Measurements from ENCODE around the gene ZC3H7B. TPM values are rescaled to one million over a fixed set of nuclear protein-coding genes. Genes with fewer than 3 reads are reported as not detected.

The ZC3H7B gene
- 12.4 and 13.5 TPM in 2 replicates for polyA plus RNA-seq (2011; rRNA removed)
- 21.0 and 26.9 TPM in 2 replicates for polyA plus RNA-seq (2012; cell fraction: cytosol; rRNA removed)
- polyA plus RNA-seq (2012; cell fraction: nucleus; rRNA removed), result 41.1 and 44.6 TPM in 2 replicates
- 22.8 to 23.5 TPM (median 23.5 TPM) in 3 replicates for polyA plus RNA-seq (2017; fragmentation: RNase III; extraction: RNeasy Plus Mini Kit Qiagen cat#74134 plus additional on column Dnase treatment)
- polyA minus RNA-seq (2011; rRNA and poly(A)+ RNA removed), result 10.5 and 12.2 TPM in 2 replicates

- Histone ChIP-seq H3K27ac (peak within 1 kb of the TSS; percentile 98), H3K4me2 (peak within 1 kb of the TSS; percentile 84), H3K4me3 (peak within 1 kb of the TSS; percentile 98), H3K4me1 (peaks cover 20% of the 10 kb centered on the region), H3K9me3 (no peaks in the 10 kb centered on the region)
- ATAC-seq (peak; percentile 98 to 99), FAIRE-seq (no peak), DNase-seq (ENCODE audit: low read depth in 1 of 2, low spot score in 1 of 2) (peak; percentile 69 to 92)
- ChIA-PET CTCF (interaction anchor here (0.6 to 2.3 kb wide), 12 partner anchors 9 to 155 kb away, joined by 3 to 7 read pairs (median 4); partner anchors contain the start of gene RANGAP1), POLR2A (interaction anchor here (1.1 to 1.6 kb wide), 4 partner anchors 13 to 350 kb away, joined by 4 to 11 read pairs (median 4); partner anchors contain the start of genes RANGAP1 and TEF)
- TF ChIP-seq JUN (IDR thresholded peaks at IDR 0.05) (peak in 1 of 2 experiments; percentile 38; a peak in 1 of 5 replicates), KDM1A (IDR thresholded peaks at IDR 0.05; ENCODE audit: low read depth) (no peak), MAX (IDR thresholded peaks at IDR 0.05) (peak; percentile 65), POLR2AphosphoS2 (conservative IDR thresholded peaks at IDR 0.05; ENCODE audit: low read length) (no peak), PHF8 (IDR thresholded peaks at IDR 0.05; ENCODE audit: borderline replicate concordance, low read depth) (peak; percentile 71; the same call in 1 of the 2 replicates), POLR2A (IDR thresholded peaks at IDR 0.05; ENCODE audit: low read length) (peak; percentile 54), ESRRA (IDR thresholded peaks at IDR 0.05; ENCODE audit: borderline replicate concordance, low read length) (no peak), ATOH8 (CRISPR knock-in tag; IDR thresholded peaks at IDR 0.05; ENCODE audit: low read depth) (no peak), FOSL2 (IDR thresholded peaks at IDR 0.05) (no peak), FOSL2 (CRISPR knock-in tag; IDR thresholded peaks at IDR 0.05) (no peak), HOXB13 (CRISPR knock-in tag; IDR thresholded peaks at IDR 0.05; ENCODE audit: low read depth) (no peak), CTCF (IDR thresholded peaks at IDR 0.05) (peak; percentile 32; the same call in 2 of the 3 replicates), EP300 (IDR thresholded peaks at IDR 0.05) (no peak), RAD21 (conservative IDR thresholded peaks at IDR 0.05 in 1 of 2, IDR thresholded peaks at IDR 0.05 in 1 of 2) (peak; percentile 39 to 54; a peak in 4 of 5 replicates), EHMT2 (IDR thresholded peaks at IDR 0.05; ENCODE audit: low read depth) (no peak), USF2 (IDR thresholded peaks at IDR 0.05) (no peak), GATA3 (IDR thresholded peaks at IDR 0.05; ENCODE audit: borderline replicate concordance) (no peak)
- 3% methylated on average over 41 of the region's 74 CpGs for whole genome bisulfite sequencing (ENCODE audit: missing lambda C conversion rate)
Observed at GRCh38 chr22:41301085-41302020, at the start of gene ZC3H7B. Gene ZC3H7B (plus strand): TSS chr22:41301525. CDS start chr22:41320661, 19,136 bp downstream.

GRCh38 chr22:41252365-41252764 is 49.0 kb upstream of the ZC3H7B start:
- ChIA-PET POLR2A (no interaction called here), CTCF (interaction anchor here (1.2 kb wide), 1 partner anchor 14 kb away, joined by 4 read pairs; no protein-coding TSS in a partner anchor)
- peaks cover 15% of the 10 kb centered on the region for H3K4me1 ChIP-seq
- FAIRE-seq (no peak), ATAC-seq (no peak), DNase-seq (ENCODE audit: low read depth in 1 of 2, low spot score in 1 of 2) (no peak)
- no peak for TF ChIP-seq RFX5 (IDR thresholded peaks at IDR 0.05)
- no peak for TF ChIP-seq HDAC2 (IDR thresholded peaks at IDR 0.05)
- no peak for TF ChIP-seq TFCP2L1 (CRISPR knock-in tag; IDR thresholded peaks at IDR 0.05)
- no peak for TF ChIP-seq TP53 (CRISPR knock-in tag; IDR thresholded peaks at IDR 0.05)
- no peak overlapping the region for H3K27ac ChIP-seq
- no peak overlapping the region for H3K4me3 ChIP-seq
- no peaks in the 10 kb centered on the region for H3K9me3 ChIP-seq
- H3K4me2 ChIP-seq, result no peak overlapping the region
- 94% methylated on average over 8 of the region's 8 CpGs for WGBS (ENCODE audit: missing lambda C conversion rate)

All from A549 (cell line).